SHP77 treated with DMSO at 0.1 percent for 48 hours (cell line): Measurements from ENCODE around the gene SYNE2.

Source experiments
- DNase-seq: peaks from one replicate; lab custom pipeline; 2025; lab: John Stamatoyannopoulos, UW

Gene SYNE2

DNA sequence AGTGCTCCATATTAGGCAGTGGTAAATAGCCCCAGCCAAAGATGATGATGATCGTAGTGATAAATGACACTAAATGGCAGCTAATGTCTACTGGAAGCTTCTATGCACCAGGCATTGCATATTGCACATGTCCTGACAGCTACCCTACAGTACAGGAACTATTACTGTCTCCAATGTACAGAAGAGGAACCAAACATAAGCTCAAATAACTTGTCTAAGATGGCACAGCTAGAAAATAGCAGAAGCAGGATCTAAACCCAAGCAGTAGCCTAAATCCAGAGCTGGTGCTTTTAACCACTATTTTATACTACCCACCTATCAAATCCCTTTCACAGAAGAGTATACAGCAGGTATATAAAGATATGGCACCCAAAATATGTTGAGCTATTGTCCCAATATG lies 412.4 kb downstream of the SYNE2 start:
- no peak for DNase-seq

DNA sequence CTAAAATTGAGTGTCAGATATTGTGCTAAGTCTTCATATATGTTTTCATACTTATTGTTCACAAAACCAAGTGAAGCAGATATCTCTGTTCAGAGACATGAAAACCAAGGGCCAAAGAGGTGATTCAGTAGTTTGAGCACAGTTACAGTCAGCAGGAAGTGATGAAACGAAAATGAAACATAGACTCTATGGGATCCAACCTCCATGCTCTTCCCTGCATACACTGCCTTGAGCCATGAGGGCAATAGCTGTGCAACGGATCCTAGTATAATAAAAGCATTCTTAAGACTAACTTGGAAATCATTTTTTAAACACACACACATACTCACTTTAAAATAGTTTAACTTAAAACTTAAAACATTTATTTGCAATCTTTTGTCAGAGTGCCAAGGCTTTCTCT lies 413.4 kb downstream of the SYNE2 start:
- DNase-seq: no peak

DNA sequence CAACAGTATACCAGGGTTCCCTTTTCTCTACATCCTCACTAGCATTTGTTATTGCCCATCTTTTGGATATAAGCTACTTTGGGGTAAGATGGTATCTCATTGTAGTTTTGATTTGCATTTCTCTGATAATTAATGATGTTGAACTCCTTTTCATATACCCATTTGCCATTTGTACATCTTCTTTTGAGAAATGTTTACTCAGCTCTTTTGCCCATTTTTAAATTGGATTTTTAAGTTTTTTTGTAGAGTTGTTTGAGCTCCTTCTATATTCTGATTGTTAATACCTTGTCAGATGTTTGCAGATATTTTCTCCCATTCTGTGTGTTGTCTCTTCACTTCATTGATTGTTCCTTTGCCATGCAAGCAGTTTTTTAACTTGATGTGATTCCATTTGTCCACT lies 419.2 kb downstream of the SYNE2 start:
- no peak for DNase-seq
